T-helper 2 cell (primary cell): Measurements from ENCODE around the gene SYT10.
"Not testable (repeated sequence)": the region's sequence is repeated elsewhere in the genome, so short reads cannot be mapped to it uniquely, and the experiment has no call there.

Experiments
- DNase-seq, 5 experiments: peaks; one replicate each; pipeline versions ENCODE4 v3.0.0 to v3.0.0-alpha.2; 2012 to 2022
- total RNA-seq, 2 donors: gene quantifications; one replicate each; lab custom pipeline; 2026; lab: John Stamatoyannopoulos, UW

The SYT10 gene, protein sequence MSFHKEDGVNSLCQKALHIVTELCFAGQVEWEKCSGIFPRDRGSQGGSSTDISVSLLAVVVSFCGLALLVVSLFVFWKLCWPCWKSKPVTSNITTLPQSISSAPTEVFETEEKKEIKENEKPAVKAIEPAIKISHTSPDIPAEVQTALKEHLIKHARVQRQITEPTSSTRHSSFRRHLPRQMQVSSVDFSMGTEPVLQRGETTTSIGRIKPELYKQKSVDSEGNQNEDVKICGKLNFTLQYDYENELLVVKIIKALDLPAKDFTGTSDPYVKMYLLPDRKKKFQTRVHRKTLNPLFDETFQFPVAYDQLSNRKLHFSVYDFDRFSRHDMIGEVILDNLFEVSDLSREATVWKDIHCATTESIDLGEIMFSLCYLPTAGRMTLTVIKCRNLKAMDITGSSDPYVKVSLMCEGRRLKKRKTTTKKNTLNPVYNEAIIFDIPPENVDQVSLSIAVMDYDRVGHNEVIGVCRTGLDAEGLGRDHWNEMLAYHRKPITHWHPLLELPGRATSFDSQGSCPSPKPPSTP
- 0 reads per million in 2 donors for total RNA-seq

DNA sequence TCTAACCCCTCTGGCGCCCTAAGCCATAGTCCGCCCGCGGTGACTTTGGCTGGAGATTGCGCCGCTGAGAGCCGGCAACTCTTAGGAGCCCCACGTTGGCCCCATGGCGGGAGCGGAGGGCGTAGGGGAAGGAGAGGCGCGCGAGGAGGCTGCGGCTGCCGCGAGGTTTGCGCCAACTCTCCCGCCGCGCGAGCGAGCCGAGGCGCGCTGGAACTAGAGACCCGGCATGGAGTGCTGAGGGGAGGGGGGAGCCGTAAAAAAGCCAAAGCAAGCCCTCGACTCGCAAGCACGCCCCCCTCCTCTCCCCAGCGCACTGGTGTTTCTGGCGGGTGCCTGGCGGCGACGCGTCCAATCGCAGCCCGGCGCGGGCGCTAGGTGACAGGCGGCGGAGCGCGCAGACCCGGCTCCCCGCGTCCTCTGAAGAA, at the start of gene SYT10:
Gene SYT10 (minus strand): TSS at position 233 of the 425 bp plus-strand sequence. CDS start 297 bp downstream, outside the sequence.
- peak in 1 of 5 experiments; percentile 23 for DNase-seq

DNA sequence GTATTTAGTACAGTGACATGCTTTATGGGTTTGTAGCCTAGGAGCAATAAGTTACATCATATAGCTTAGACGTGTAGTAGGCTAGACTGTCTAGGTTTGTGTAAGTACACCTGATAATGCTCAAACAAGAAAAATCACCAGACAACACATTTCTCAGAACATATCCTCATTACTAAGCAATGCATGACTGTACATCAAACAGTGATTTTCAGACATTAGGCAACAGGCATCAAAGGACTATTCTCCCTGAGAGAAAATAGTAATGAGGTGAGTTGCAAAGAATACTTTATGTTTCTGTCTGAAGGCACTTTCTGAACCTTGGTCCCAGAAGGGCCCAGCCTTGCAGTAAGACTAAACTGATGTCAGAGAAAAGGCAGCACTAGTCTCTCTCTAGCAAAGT, 48.4 kb upstream of the SYT10 start:
- no peak for DNase-seq

DNA sequence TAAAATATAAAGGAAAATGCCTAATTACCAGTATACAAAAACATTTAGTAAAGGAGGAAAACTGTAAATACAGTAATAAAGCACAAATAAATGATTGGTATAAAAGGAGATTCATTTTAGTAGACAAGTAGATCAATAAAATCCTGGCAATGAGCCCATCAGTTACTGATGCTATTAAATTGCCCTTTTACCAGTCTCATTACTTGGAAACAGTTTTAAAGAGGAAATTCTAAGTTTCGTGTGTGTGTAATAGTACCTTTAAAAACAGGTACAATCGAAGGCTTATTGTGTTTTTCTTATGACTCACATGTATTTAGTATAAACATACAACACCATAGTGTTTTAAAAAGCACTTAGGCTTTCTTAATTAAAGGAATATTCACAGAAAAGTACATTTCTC, 46.4 kb upstream of the SYT10 start:
- no peak for DNase-seq

DNA sequence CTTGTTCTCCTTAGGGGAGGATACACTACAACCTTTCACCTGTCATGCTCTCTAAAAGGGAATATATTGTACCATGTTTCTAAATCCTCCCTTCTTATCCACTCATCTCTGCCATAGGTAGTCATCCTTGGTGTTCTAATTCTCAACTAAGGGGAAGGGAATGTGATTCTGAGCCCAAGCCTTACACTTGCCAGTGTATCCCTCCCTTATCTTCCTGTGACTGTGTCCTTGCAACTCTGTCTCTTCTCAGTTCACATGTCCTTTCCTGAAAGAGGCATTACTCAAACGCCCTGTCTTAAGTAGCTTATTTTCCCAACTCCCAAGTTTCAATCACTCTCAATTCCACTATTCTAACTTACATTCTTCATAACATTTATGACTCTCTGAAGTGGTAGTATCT, 44.5 kb upstream of the SYT10 start:
- no peak for DNase-seq

DNA sequence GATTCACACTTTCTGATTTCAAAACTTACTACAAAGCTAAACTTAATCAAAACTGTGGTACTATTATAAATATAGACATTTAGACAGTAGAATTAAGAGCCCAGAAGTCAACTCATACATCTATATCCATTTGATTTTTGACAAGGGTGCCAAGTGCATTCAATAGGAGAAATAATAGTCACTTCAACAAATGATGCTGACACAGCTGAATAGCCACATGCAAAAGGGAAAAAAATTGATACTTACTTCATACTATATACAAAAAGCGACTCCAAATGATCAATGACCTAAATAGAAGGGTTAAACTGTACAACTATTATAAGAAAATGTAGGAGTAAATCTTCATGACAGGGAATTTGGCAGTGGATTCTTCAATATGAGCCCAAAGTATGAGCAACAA, 40.7 kb upstream of the SYT10 start:
- no peak for DNase-seq

DNA sequence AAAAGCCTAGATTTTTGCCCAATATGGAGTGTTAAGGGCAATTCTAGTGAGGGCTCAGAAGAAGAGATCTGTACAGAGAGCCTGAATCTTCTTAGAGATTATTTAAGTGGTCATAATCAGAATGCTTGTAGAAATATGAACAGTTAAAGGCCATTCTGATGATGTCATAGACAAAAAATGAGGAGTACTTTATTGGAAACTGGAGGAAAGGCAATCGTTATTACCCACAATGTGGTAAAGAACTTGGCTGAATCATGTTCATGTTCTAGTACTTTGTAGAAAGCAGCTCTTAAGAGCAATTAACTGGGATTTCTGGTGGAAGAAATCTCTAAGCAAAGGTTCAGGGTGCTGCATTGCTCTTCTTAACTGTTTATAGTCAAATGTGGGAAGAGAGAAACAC, 36.4 kb upstream of the SYT10 start:
- no peak for DNase-seq

DNA sequence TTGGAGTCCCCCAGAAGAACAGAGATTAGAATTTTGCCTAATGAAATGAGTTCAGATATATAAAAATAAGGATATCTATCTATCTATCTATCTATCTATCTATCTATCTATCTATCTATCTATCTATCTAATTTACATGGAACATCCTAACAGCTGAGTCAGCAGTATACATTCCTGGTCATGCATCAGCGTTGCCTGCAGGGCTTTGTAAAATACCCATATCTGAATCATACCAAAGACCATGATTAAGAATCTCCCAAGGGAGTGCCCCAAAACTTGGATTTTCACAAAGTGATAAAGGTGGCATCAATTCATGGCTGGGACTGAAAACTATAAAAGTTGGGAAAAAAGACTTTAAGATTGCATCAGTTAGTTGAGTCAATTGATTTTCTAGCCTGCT, 32.7 kb upstream of the SYT10 start:
- DNase-seq = no peak

DNA sequence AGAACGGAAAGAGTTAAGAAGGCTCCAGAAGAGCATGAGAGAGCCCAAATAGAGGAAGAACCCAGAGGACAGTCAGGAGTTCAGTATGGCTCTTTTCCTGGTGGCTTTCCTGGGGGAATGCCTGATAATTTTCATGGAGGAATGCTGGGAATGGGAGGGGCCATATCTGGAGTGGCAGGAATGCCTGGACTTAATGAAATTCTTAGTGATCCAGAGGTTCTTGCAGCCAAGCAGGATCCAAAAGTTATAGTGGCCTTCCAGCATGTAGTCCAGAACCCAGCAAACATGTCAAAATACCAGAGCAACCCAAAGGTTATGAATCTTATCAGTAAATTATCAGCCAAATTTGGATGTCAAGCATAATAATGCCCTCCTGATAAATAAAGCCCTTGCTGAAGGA, 15.5 kb upstream of the SYT10 start:
- DNase-seq = no peak

DNA sequence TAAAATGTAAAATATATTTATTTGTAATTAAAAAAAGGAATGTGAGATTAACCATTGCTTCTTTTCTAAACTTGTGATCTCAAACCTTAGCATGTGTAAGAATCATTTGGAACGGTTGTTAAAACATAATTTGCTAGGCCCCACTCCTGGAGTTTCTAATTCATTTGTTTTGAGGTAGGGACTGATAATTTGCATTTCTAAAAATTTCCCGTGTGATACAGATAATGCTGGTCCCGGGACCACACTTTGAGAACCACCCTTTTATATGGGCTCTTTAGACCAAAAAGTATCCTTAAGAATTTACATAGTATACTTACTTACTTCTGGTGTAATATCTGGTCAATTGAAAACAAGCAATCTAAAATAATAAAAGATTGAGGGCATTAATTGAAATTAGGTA, 10.9 kb upstream of the SYT10 start:
- no peak for DNase-seq

DNA sequence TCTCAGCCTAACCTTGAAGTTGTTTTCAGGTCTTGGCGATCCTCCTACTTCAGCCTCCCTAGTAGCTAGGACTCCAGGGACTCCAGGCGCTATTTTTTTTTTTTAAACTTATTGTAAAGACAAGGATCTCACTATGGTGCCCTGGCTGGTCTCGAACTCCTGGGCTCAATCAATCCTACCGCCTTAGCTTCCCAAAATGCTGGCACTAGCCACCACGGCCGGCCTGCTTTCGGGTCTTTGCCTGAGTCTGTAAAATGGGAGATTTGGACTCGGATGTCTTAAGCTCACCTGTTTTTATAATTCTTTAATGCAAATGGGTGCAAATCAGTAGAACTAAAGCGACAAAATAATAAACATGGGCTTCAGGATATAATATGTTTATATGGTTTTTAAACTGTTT, 858 bp upstream of the SYT10 start:
- DNase-seq = no peak

DNA sequence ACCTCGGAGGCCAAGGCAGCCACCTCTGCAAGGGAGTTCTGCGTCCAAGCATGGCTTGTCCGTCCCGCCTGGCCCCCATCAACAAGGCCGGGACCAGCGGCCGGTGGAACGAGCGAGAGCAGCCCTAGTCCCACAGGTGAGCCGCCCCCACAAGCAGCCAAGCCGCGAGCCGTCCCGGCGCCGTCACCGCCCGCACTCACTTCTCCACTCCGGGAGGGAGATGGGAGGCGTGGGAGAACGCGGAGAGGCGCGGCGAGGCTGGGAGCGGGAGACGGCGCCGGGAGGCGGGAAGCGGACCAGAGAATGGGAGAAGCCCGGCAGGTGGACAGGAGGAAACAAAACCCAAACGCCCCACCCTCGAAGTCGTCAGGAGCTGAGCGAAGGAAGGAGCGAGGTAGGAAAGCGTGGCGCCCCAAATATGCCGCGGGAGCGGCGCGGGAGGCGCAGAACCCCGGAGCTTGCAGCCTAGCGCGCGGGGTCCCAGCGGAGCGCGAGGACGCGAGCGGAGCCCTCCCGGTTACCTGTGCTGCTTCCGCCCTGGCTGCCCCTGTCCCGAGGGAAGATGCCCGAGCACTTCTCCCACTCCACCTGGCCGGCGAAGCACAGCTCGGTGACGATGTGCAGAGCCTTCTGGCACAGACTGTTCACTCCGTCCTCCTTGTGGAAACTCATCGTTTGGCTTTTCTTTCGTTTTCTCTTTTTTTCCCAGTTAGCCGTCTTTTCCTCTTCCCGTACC, 600 bp downstream of the SYT10 start:
- DNase-seq = peak in 1 of 5 experiments; percentile 4

DNA sequence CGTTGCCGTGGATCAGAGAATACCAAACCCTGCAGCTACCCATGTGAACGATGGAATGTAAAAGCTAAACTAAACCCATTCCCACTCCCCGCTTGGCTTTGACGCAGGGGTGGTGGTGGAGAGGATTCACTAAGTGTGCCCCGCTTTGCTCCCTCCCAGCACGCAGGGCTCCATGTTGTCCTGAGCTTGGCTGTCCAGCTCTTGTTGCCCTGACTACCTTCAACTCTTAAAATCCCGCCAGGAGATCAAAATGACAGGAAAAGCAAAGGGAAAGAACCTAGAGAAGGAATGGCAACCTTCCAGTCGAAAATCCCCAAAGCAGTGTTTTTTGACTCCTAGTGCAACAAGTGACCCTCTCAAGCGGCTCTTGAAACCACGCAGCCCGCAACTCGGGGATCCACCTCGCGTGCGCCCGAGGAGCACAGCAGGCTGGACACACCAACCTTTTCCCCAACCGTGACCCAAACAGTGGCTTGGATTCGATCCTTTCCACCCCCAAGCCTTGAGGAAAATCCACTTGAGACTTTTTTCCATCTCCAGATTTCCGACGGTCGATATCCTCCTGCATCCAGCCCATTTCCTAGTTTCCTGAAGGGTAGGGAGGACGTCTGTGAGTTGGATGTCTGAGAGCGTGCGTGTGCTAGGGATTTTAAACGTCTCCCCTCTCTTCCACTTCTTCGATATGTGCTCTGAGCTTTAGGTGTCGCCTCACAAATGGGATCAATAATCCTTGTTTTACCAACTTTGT, 1.4 kb downstream of the SYT10 start:
- DNase-seq = no peak

DNA sequence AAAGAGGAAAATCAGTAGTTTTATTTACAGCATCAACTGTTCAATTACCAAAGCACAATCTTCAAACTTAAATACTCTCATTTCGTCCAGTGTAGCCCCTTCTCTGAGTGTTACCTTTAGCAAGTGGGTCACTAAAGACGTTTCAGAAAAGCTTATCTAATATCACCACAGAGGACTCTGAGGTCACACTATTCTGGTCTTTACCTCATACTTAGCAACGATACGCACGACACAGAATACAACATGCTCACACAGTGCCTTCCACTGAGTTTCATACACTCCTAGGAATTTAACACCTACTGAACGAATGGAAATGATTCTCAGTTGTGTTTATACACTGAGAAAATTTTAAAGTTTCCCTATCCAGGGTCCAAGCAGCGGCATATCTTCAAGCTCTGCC, 2.0 kb downstream of the SYT10 start:
- no peak for DNase-seq

DNA sequence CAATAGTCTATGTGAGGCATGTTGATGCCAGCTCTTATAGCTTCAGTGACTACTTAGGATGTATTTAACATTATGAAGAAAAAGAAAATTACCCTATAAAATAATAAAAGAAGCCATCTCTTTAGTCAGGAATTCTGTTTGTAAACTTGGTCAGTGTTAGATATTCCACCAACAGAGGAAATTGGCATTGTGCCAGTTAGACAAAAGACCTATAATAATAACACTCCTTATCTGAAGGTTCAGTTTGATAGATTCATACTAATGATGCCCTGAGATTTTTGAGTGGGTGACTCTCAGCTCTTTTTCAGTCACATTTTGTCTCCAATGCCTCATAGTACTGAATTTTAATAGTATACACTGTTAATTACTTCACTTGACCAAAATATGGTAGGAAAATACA, 6.6 kb downstream of the SYT10 start:
- DNase-seq = no peak

DNA sequence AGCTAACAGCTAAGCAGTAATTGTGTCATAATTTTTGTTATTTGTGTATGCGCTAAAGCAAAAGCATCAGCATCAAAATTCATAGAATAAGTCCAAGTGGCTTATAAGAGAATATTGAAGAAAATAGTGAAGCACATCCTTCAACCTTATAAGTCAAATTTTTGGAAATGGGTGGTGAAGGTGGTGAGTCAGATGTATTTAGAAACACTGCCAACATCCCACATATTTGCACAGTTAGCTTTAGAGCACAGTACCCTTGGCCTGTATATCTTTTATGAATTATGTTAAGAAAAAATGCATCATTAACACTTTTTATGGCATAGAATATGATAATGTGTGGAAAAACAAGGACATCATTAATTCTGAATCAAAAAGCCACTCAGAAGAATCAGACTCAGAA, 8.0 kb downstream of the SYT10 start:
- DNase-seq = no peak

DNA sequence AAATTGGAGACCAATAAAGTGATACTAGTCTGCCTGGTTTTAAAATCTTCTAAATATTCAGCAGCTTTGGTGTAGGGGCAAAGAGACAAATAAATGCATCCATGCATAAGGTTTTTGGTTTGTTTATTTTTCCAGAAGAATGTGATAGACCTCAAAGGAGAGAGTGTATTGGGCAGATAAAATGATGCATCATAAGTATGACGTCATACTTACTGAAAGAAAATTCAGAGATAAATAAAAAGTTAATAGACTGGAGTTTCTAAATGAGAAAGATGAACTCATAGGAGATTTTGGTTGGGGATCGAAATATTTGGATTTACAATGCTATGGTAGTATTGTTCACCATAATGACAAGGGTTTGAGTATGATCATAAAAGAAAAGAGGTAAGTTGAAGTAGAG, 10.2 kb downstream of the SYT10 start:
- DNase-seq = no peak

DNA sequence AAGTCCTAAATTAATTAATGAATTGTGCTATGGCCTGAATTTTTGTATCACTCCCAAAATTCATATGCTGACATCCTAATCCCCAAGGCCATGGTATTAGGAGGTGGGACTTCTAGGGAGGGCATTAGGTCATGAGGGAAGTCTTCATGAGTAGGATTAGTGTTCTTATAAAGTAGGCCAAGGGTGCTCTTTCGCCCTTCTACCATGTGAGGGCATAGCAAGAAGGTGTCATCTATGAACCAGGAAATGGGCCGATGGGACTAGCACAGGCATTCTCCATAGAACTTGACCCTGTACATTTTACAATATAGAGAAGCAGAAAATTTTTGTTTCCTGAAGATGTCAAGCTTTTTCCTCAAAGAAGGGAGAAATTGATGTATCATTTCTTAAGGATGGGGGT, 12.5 kb downstream of the SYT10 start:
- DNase-seq = peak in 1 of 5 experiments; percentile 4

DNA sequence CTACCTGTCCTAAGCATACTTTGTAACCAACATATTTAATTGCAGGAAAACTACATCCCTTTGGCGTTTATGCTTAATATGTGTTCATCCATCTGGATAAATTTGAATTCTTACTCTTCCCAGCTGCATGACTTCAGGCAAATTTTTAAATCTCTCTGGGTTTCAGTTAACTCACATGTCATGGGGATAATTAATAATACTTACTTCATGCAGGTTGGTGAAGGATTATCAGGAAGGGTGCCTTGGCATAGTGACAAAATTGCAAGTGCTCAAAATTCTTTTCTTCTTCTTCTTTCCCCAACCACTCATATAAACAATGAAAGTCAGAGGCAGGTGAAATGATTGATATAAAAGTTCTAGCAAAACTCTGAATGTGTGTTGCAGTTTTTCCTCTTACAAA, 15.9 kb downstream of the SYT10 start:
- no peak for DNase-seq

DNA sequence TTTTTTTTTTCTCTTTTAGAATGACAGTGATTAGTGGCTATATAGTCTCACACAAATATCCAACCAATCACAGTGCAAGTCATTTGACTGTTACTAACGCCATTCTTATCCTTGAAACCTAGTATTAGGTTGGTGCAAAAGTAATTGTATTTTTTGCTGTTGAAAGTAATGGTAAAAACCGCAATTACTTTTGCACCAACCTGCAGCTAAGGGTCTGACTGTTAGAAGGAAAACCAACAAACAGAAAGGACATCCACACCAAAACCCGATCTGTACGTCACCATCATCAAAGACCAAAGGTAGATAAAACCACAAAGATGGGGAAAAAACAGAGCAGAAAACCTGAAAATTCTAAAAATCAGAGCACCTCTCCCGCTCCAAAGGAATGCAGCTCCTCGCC, 27.2 kb downstream of the SYT10 start:
- not testable (repeated sequence) for DNase-seq

DNA sequence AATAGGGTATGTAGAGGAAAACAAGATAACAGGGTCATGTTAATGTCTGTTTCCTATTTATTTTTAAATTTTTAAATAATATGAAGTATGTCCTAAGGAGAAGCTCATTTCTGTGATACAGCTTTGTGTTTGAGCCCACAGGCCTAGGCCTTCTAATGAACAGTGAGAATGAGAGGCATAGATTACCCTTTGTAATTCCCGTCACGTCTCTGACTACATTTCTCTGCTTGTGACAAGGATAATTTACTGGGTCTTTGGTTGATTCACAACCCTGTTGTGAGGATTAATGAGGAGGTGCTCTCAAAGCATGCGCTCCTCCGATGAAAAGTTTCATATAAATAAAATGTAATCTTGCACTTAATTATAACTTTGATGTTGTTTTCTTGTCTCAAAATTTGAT, 56.1 kb downstream of the SYT10 start:
- no peak for DNase-seq

DNA sequence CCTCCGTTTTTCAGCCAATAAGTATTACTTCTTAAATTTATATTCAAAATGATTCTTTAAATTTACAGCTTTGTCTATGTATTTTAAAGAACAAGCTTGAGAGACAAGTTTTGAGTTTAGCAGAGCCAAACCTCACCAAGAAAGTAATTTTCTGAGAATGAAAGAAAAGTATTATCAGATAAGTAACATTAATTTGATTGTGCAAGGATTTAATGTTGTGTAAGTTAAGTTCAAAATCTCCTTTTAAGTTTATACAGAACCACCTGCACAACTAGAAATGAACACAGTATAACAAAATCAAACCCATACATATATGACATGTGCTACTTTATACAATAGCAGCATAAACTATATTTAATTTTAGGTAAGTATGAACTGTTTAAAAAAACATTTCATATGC, 63.5 kb downstream of the SYT10 start:
- DNase-seq = no peak

DNA sequence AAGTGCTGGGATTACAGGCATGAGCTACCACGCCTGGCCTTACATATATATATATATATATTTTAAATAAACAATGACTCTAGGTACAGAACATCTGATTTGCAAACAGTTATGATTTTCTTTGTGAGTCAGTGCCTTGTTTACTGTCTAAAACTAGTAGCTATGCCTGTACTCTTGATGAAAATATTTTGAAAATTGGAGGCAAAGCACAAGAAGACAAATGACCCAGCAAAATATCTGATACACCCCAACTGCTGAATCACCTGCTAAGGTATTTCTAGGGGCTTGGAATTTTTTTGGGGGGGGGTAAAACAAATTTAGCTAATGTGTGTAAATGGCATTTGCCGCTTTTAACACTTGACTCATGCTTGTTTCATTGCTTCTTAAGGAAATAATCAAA, 69.3 kb downstream of the SYT10 start:
- DNase-seq = no peak

DNA sequence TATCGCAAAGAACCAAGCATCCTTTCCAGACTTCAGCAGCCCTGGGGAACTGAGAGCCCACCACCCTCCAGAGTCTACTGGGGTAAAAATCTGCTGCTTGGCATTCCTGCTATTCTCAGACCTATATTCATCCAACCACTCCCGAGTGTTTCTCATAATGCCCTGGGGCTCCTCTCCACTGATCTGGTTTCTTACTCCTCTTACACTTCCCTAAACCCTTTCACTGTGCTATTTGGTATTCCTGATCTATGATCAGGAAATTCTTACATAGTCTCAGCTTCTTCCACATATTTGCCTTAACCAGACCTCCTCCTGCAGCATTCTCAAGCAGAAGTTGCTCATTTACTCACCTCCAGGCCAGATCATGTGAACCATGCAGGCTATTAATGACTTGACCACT, 82.4 kb downstream of the SYT10 start:
- no peak for DNase-seq
